ENCODE measurements around the gene SCFD2. TPM values are rescaled to one million over a fixed set of nuclear protein-coding genes. Genes with fewer than 3 reads are reported as not detected.

SCFD2 gene
- polyA plus RNA-seq, 2 donors = 4.8 to 8.2 TPM

GRCh38 chr4:52866734-52867133 lies 499.1 kb downstream of the SCFD2 start:
- no peak overlapping the region for H3K27ac ChIP-seq (ENCODE audit: low read depth in 2 of 2, low read length in 1 of 2)
- peaks cover 6 to 8% of the 10 kb centered on the region in 2 donors for H3K4me1 ChIP-seq (ENCODE audit: control insufficient read depth in 2 of 2, insufficient read depth in 2 of 2, low read length in 1 of 2)
- H3K27me3 ChIP-seq (ENCODE audit: control insufficient read depth in 1 of 2, insufficient read depth in 2 of 2, low read length in 2 of 2) = no peaks in the 10 kb centered on the region
- H3K36me3 ChIP-seq (ENCODE audit: control insufficient read depth in 2 of 2, insufficient read depth in 2 of 2, low read length in 1 of 2) = peaks cover 0 to 4% of the 10 kb centered on the region in 2 donors
- 77 to 80% methylated on average over 4 of the region's 4 CpGs for WGBS, 2 donors
- H3K4me3 ChIP-seq (ENCODE audit: low read depth in 1 of 2, low read length in 2 of 2) = no peak overlapping the region
- H3K9me3 ChIP-seq (ENCODE audit: control insufficient read depth in 2 of 2, insufficient read depth in 1 of 2, low read depth in 1 of 2, low read length in 1 of 2) = no peaks in the 10 kb centered on the region

- H3K27me3 ChIP-seq (ENCODE audit: control insufficient read depth in 1 of 2, insufficient read depth in 2 of 2, low read length in 2 of 2) = no peaks in the 10 kb centered on the region
- H3K4me1 ChIP-seq (ENCODE audit: control insufficient read depth in 2 of 2, insufficient read depth in 2 of 2, low read length in 1 of 2) = peaks cover 6 to 8% of the 10 kb centered on the region in 2 donors
- no peaks in the 10 kb centered on the region for H3K9me3 ChIP-seq (ENCODE audit: control insufficient read depth in 2 of 2, insufficient read depth in 1 of 2, low read depth in 1 of 2, low read length in 1 of 2)
- no peak overlapping the region for H3K27ac ChIP-seq (ENCODE audit: low read depth in 2 of 2, low read length in 1 of 2)
- no peak overlapping the region for H3K4me3 ChIP-seq (ENCODE audit: low read depth in 1 of 2, low read length in 2 of 2)
- WGBS, 2 donors = 84 to 90% methylated on average over 9 of the region's 9 CpGs
- no peaks in the 10 kb centered on the region for H3K36me3 ChIP-seq (ENCODE audit: control insufficient read depth in 2 of 2, insufficient read depth in 2 of 2, low read length in 1 of 2)
Observed at GRCh38 chr4:52865300-52865699, 500.6 kb downstream of the SCFD2 start.

GRCh38 chr4:52864793-52865192 lies 501.1 kb downstream of the SCFD2 start:
- Histone ChIP-seq H3K9me3 (ENCODE audit: control insufficient read depth in 2 of 2, insufficient read depth in 1 of 2, low read depth in 1 of 2, low read length in 1 of 2) (no peaks in the 10 kb centered on the region), H3K4me1 (ENCODE audit: control insufficient read depth in 2 of 2, insufficient read depth in 2 of 2, low read length in 1 of 2) (peaks cover 6 to 8% of the 10 kb centered on the region in 2 donors), H3K27ac (ENCODE audit: low read depth in 2 of 2, low read length in 1 of 2) (no peak overlapping the region), H3K36me3 (ENCODE audit: control insufficient read depth in 2 of 2, insufficient read depth in 2 of 2, low read length in 1 of 2) (no peaks in the 10 kb centered on the region), H3K4me3 (ENCODE audit: low read depth in 1 of 2, low read length in 2 of 2) (no peak overlapping the region), H3K27me3 (ENCODE audit: control insufficient read depth in 1 of 2, insufficient read depth in 2 of 2, low read length in 2 of 2) (no peaks in the 10 kb centered on the region)
- WGBS, 2 donors = 35 to 46% methylated on average over 5 of the region's 5 CpGs

GRCh38 chr4:52863324-52863723 lies 502.5 kb downstream of the SCFD2 start:
- Histone ChIP-seq H3K27me3 (ENCODE audit: control insufficient read depth in 1 of 2, insufficient read depth in 2 of 2, low read length in 2 of 2) (no peaks in the 10 kb centered on the region), H3K36me3 (ENCODE audit: control insufficient read depth in 2 of 2, insufficient read depth in 2 of 2, low read length in 1 of 2) (no peaks in the 10 kb centered on the region), H3K9me3 (ENCODE audit: control insufficient read depth in 2 of 2, insufficient read depth in 1 of 2, low read depth in 1 of 2, low read length in 1 of 2) (peaks cover 0 to 1% of the 10 kb centered on the region in 2 donors), H3K4me1 (ENCODE audit: control insufficient read depth in 2 of 2, insufficient read depth in 2 of 2, low read length in 1 of 2) (peaks cover 6% of the 10 kb centered on the region in 2 donors), H3K4me3 (ENCODE audit: low read depth in 1 of 2, low read length in 2 of 2) (no peak overlapping the region), H3K27ac (ENCODE audit: low read depth in 2 of 2, low read length in 1 of 2) (no peak overlapping the region)
- 84% methylated on average over 6 of the region's 6 CpGs for WGBS, 2 donors

DNA sequence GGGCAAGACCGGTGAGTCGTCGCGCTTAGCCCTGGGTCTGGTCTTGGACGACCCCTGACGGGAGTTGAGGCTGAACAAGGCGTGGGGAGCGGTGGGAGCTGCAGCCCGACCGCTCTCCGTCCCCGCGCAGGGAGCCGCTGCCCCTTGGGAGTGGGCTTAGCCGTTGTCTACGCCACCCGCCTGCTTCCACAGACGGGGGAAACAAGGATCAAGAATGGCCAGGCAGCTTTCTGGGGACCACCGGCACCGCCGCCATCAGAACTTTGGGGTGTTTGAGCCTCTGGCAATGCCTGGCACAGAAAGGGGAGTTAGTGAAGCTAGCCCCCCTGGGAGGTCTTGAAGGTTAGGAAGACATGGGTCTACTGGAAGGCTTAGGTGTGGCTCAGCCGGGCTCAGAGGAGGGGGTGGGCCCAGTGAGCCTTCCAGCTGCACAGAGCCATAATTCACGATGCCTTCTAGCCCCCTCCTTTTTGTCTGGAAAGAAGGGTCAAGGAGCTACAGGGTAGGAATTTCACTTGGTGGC lies 503.2 kb downstream of the SCFD2 start:
- Histone ChIP-seq H3K9me3 (ENCODE audit: control insufficient read depth in 2 of 2, insufficient read depth in 1 of 2, low read depth in 1 of 2, low read length in 1 of 2) (peaks cover 0 to 3% of the 10 kb centered on the region in 2 donors), H3K27ac (ENCODE audit: low read depth in 2 of 2, low read length in 1 of 2) (no peak overlapping the region), H3K4me3 (ENCODE audit: low read depth in 1 of 2, low read length in 2 of 2) (peak overlapping the region; percentile 43 to 55), H3K36me3 (ENCODE audit: control insufficient read depth in 2 of 2, insufficient read depth in 2 of 2, low read length in 1 of 2) (no peaks in the 10 kb centered on the region), H3K27me3 (ENCODE audit: control insufficient read depth in 1 of 2, insufficient read depth in 2 of 2, low read length in 2 of 2) (no peaks in the 10 kb centered on the region), H3K4me1 (ENCODE audit: control insufficient read depth in 2 of 2, insufficient read depth in 2 of 2, low read length in 1 of 2) (peaks cover 6% of the 10 kb centered on the region in 2 donors)
- WGBS, 2 donors = 20 to 27% methylated on average over 23 of the region's 23 CpGs

DNA sequence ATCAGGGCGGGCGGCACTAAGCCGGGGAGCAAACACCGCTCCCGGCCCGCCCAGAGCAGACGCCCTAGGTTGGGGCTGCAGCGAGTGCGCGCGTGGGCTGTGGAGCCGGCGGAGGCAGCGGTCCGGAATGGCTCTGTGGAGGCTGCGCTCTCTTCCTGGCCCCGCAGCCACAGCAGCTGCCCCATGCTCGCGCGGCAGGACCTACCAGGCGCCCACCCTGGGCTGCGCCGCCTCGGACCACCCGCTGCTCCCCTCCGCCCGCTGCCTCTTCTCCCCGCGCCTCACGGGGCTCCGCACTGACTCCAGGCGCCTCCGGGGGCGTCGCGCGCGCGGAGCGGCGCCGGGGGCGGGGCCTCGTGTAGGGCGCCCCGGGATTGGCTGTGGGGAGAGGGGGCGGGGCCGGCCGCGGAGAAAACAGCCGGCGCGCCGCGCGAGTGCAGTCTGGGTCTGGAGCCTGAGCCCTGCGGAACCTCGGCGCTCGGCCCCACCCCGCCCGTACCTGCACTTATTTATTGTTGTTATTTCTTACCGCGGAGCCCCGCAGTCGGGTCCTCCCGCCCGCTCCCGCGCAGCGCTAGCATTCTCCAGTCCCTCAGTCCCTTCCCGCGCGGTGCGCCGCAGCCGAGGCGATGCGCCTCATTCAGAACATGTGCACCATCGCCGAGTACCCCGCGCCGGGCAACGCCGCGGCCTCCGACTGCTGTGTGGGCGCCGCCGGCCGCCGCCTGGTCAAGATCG lies 503.8 kb downstream of the SCFD2 start, which contains the start of gene RASL11B:
Gene RASL11B, plus strand, starts transcription at position 439 of the 738 bp plus-strand sequence. Its CDS starts 191 bp downstream, at position 630.
- WGBS, 2 donors = 0 to 1% methylated on average over 88 to 94 of the region's 94 CpGs
- peaks cover 0 to 3% of the 10 kb centered on the region in 2 donors for H3K9me3 ChIP-seq (ENCODE audit: control insufficient read depth in 2 of 2, insufficient read depth in 1 of 2, low read depth in 1 of 2, low read length in 1 of 2)
- H3K27ac ChIP-seq (ENCODE audit: low read depth in 2 of 2, low read length in 1 of 2) = peak within 1 kb of the TSS in 1 of 2 donors; percentile 54
- H3K4me1 ChIP-seq (ENCODE audit: control insufficient read depth in 2 of 2, insufficient read depth in 2 of 2, low read length in 1 of 2) = peaks cover 6% of the 10 kb centered on the region in 2 donors
- no peaks in the 10 kb centered on the region for H3K27me3 ChIP-seq (ENCODE audit: control insufficient read depth in 1 of 2, insufficient read depth in 2 of 2, low read length in 2 of 2)
- peak within 1 kb of the TSS; percentile 55 to 75 for H3K4me3 ChIP-seq (ENCODE audit: low read depth in 1 of 2, low read length in 2 of 2)
- no peaks in the 10 kb centered on the region for H3K36me3 ChIP-seq (ENCODE audit: control insufficient read depth in 2 of 2, insufficient read depth in 2 of 2, low read length in 1 of 2)

GRCh38 chr4:52861171-52861823 lies 504.6 kb downstream of the SCFD2 start:
- WGBS, 2 donors = 40 to 47% methylated on average over 26 of the region's 26 CpGs
- Histone ChIP-seq H3K9me3 (ENCODE audit: control insufficient read depth in 2 of 2, insufficient read depth in 1 of 2, low read depth in 1 of 2, low read length in 1 of 2) (peaks cover 0 to 3% of the 10 kb centered on the region in 2 donors), H3K27ac (ENCODE audit: low read depth in 2 of 2, low read length in 1 of 2) (no peak overlapping the region), H3K27me3 (ENCODE audit: control insufficient read depth in 1 of 2, insufficient read depth in 2 of 2, low read length in 2 of 2) (no peaks in the 10 kb centered on the region), H3K4me1 (ENCODE audit: control insufficient read depth in 2 of 2, insufficient read depth in 2 of 2, low read length in 1 of 2) (peaks cover 6% of the 10 kb centered on the region in 2 donors), H3K4me3 (ENCODE audit: low read depth in 1 of 2, low read length in 2 of 2) (peak overlapping the region; percentile 55 to 75), H3K36me3 (ENCODE audit: control insufficient read depth in 2 of 2, insufficient read depth in 2 of 2, low read length in 1 of 2) (no peaks in the 10 kb centered on the region)

DNA sequence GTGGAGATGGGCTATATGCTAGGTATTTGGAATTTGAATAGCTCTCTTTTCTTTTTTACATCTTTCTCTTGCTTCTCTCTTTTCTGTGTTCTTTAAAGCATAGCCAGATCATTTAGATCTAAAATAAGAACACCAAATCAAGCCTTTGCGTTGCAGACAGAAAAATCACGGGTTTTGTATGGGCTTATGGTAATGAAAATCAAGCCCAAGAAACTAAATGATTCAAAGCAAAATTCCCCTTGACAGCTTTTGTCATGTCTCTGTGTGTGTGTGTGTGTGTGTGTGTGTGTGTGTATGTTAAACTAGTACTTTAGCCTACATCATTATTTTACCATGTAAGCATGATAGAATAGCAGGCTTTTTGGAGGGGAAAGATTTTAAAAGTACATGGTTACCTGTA lies 505.5 kb downstream of the SCFD2 start:
- WGBS, 2 donors = 81 to 94% methylated on average over 2 of the region's 2 CpGs
- H3K4me3 ChIP-seq (ENCODE audit: low read depth in 1 of 2, low read length in 2 of 2) = no peak overlapping the region
- H3K4me1 ChIP-seq (ENCODE audit: control insufficient read depth in 2 of 2, insufficient read depth in 2 of 2, low read length in 1 of 2) = peaks cover 6% of the 10 kb centered on the region in 2 donors
- H3K27ac ChIP-seq (ENCODE audit: low read depth in 2 of 2, low read length in 1 of 2) = no peak overlapping the region
- H3K27me3 ChIP-seq (ENCODE audit: control insufficient read depth in 1 of 2, insufficient read depth in 2 of 2, low read length in 2 of 2) = no peaks in the 10 kb centered on the region
- peaks cover 0 to 3% of the 10 kb centered on the region in 2 donors for H3K9me3 ChIP-seq (ENCODE audit: control insufficient read depth in 2 of 2, insufficient read depth in 1 of 2, low read depth in 1 of 2, low read length in 1 of 2)
- H3K36me3 ChIP-seq (ENCODE audit: control insufficient read depth in 2 of 2, insufficient read depth in 2 of 2, low read length in 1 of 2) = no peaks in the 10 kb centered on the region

DNA sequence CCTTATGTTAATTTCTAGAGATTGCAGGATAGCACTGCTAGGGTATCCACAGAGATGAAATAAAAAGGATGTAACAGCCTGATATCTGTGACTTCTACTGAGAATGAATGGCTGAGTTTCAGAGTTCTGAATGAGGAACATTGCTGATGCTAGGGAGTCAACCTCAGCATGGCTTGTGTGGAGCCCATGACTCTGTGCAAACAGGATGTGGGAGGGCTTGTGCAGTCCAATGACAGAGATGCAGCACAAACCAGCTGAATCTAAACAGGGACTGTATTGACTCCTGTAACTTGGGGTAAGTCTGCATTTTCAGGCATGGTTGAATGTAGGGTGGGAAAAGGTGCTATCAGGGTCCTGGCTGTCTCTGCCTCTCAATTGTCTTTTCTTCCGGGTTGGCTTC lies 509.1 kb downstream of the SCFD2 start:
- H3K27ac ChIP-seq (ENCODE audit: low read depth in 2 of 2, low read length in 1 of 2) = no peak overlapping the region
- H3K4me1 ChIP-seq (ENCODE audit: control insufficient read depth in 2 of 2, insufficient read depth in 2 of 2, low read length in 1 of 2) = peaks cover 0 to 3% of the 10 kb centered on the region in 2 donors
- peaks cover 0 to 3% of the 10 kb centered on the region in 2 donors for H3K9me3 ChIP-seq (ENCODE audit: control insufficient read depth in 2 of 2, insufficient read depth in 1 of 2, low read depth in 1 of 2, low read length in 1 of 2)
- no peaks in the 10 kb centered on the region for H3K27me3 ChIP-seq (ENCODE audit: control insufficient read depth in 1 of 2, insufficient read depth in 2 of 2, low read length in 2 of 2)
- no peak overlapping the region for H3K4me3 ChIP-seq (ENCODE audit: low read depth in 1 of 2, low read length in 2 of 2)
- H3K36me3 ChIP-seq (ENCODE audit: control insufficient read depth in 2 of 2, insufficient read depth in 2 of 2, low read length in 1 of 2) = no peaks in the 10 kb centered on the region
- 98 to 100% methylated on average over 1 of the region's 1 CpG for WGBS, 2 donors

Data from esophagus (tissue), 2 donors.